NB4 (cell line): Measurements from ENCODE around the gene RGS3.
A peak's percentile ranks its signal among the peaks of the same experiment; 100 is the strongest.

ENCODE experiments used
- DNase-seq: peaks from one replicate; pipeline ENCODE4 v3.0.0; 2010; ENCODE audit warnings: low read depth
- H3K4me3 ChIP-seq: one replicate; pipeline ENCODE4 v1.5.1; 2011; ENCODE audit warnings: mild to moderate bottlenecking, low read depth, low read length, moderate library complexity
- CTCF ChIP-seq: IDR thresholded peaks from one replicate; pipeline ENCODE4 v1.5.1; 2012; ENCODE audit warnings: low read depth, low read length
- MAX ChIP-seq: IDR thresholded peaks from 2 replicates; pipeline ENCODE4 v1.6.1; 2011; ENCODE audit warnings: low read depth, low read length
- MYC ChIP-seq: IDR thresholded peaks from 2 replicates; pipeline ENCODE4 v1.6.1; 2011; ENCODE audit warnings: low read depth, low read length
- POLR2A ChIP-seq: IDR thresholded peaks from 2 replicates; pipeline ENCODE4 v1.6.1; 2011; ENCODE audit warnings: mild to moderate bottlenecking; ENCODE audit not compliant: insufficient read length; ENCODE audit errors: extremely low read depth

The RGS3 gene

GRCh38 chr9:113513536-113513935, 50.0 kb downstream of the RGS3 start:
- no peak for TF ChIP-seq POLR2A
- no peak overlapping the region for H3K4me3 ChIP-seq
- no peak for DNase-seq

GRCh38 chr9:113514061-113514460, 50.5 kb downstream of the RGS3 start:
- no peak for DNase-seq
- no peak overlapping the region for H3K4me3 ChIP-seq
- no peak for TF ChIP-seq MYC
- no peak for TF ChIP-seq POLR2A
- no peak for TF ChIP-seq MAX
- TF ChIP-seq CTCF = no peak

- TF ChIP-seq CTCF (no peak), MAX (no peak), POLR2A (no peak), MYC (no peak)
- no peak overlapping the region for H3K4me3 ChIP-seq
- no peak for DNase-seq
Observed at GRCh38 chr9:113514748-113515147, 51.2 kb downstream of the RGS3 start.

- TF ChIP-seq MAX (no peak), CTCF (no peak), POLR2A (no peak), MYC (no peak)
- no peak for DNase-seq
- H3K4me3 ChIP-seq = no peak overlapping the region
Observed at GRCh38 chr9:113515862-113516261, 52.3 kb downstream of the RGS3 start.

- no peak for TF ChIP-seq POLR2A
- no peak for TF ChIP-seq MAX
- no peak for TF ChIP-seq MYC
- TF ChIP-seq CTCF = no peak
- DNase-seq = peak; percentile 72
- H3K4me3 ChIP-seq = no peak overlapping the region
Observed at GRCh38 chr9:113516840-113517577, 53.5 kb downstream of the RGS3 start.

- no peak overlapping the region for H3K4me3 ChIP-seq
- TF ChIP-seq MYC = no peak
- TF ChIP-seq POLR2A = no peak
- no peak for TF ChIP-seq CTCF
- TF ChIP-seq MAX = no peak
- no peak for DNase-seq
Observed at GRCh38 chr9:113519426-113520108, 56.0 kb downstream of the RGS3 start.
